ENCODE measurements around the gene ALPG.
A peak's percentile ranks its signal among the peaks of the same experiment; 100 is the strongest.
"Not testable (repeated sequence)": the region's sequence is repeated elsewhere in the genome, so short reads cannot be mapped to it uniquely, and the experiment has no call there.

ALPG gene

GRCh38 chr2:232372231-232373208 is 34.1 kb upstream of the ALPG start:
- DNase-seq (no peak), ATAC-seq (no peak)
- Mint-ChIP-seq H3K4me1 (no peaks in the 10 kb centered on the region), H3K9me3 (no peaks in the 10 kb centered on the region), H3K27ac (no peak overlapping the region), H3K27me3 (no peaks in the 10 kb centered on the region), H3K4me3 (no peak overlapping the region)

GRCh38 chr2:232374356-232374755 is 32.3 kb upstream of the ALPG start:
- Mint-ChIP-seq H3K27me3 (peaks cover under 1% of the 10 kb centered on the region), H3K27ac (peak overlapping the region in 1 of 2 donors; percentile 8), H3K4me3 (no peak overlapping the region), H3K4me1 (no peaks in the 10 kb centered on the region), H3K9me3 (no peaks in the 10 kb centered on the region)
- ATAC-seq = no peak
- no peak for DNase-seq

GRCh38 chr2:232375164-232375563 is 31.5 kb upstream of the ALPG start:
- Mint-ChIP-seq H3K4me1 (no peaks in the 10 kb centered on the region), H3K9me3 (no peaks in the 10 kb centered on the region), H3K4me3 (no peak overlapping the region), H3K27me3 (peaks cover 8% of the 10 kb centered on the region), H3K27ac (no peak overlapping the region)
- DNase-seq (no peak), ATAC-seq (no peak)

- no peak for ATAC-seq
- DNase-seq = no peak
- Mint-ChIP-seq H3K9me3 (no peaks in the 10 kb centered on the region), H3K4me3 (no peak overlapping the region), H3K27me3 (peaks cover 8% of the 10 kb centered on the region), H3K27ac (no peak overlapping the region), H3K4me1 (peaks cover 2% of the 10 kb centered on the region)
Observed at GRCh38 chr2:232376260-232376659, 30.4 kb upstream of the ALPG start.

- ATAC-seq (no peak), DNase-seq (no peak)
- no peaks in the 10 kb centered on the region for H3K9me3 Mint-ChIP-seq
- H3K27me3 Mint-ChIP-seq = peaks cover 12% of the 10 kb centered on the region
- no peak overlapping the region for H3K4me3 Mint-ChIP-seq
- H3K27ac Mint-ChIP-seq = no peak overlapping the region
- peaks cover 6% of the 10 kb centered on the region for H3K4me1 Mint-ChIP-seq
Observed at GRCh38 chr2:232376713-232377112, 29.9 kb upstream of the ALPG start.

- DNase-seq = no peak
- peaks cover 18% of the 10 kb centered on the region for H3K27me3 Mint-ChIP-seq
- no peak for ATAC-seq
Observed at GRCh38 chr2:232377319-232377718, 29.3 kb upstream of the ALPG start.

GRCh38 chr2:232377841-232378734 is 28.6 kb upstream of the ALPG start:
- Mint-ChIP-seq H3K27me3 (peaks cover 26% of the 10 kb centered on the region), H3K4me3 (no peak overlapping the region), H3K27ac (peak overlapping the region in 1 of 2 donors; percentile 34), H3K4me1 (peaks cover 10% of the 10 kb centered on the region), H3K9me3 (no peaks in the 10 kb centered on the region)
- DNase-seq (no peak), ATAC-seq (no peak)

More at GRCh38 chr2:232377319-232377718, 29.3 kb upstream of the ALPG start:
- H3K9me3 Mint-ChIP-seq = no peaks in the 10 kb centered on the region
- no peak overlapping the region for H3K27ac Mint-ChIP-seq
- H3K4me3 Mint-ChIP-seq = no peak overlapping the region
- H3K4me1 Mint-ChIP-seq = peaks cover 10% of the 10 kb centered on the region

GRCh38 chr2:232378735-232379151 is 27.9 kb upstream of the ALPG start, which contains the start of gene ALPP:
Gene ALPP (plus strand): TSS chr2:232378751. CDS start chr2:232378803, 52 bp downstream.
- ATAC-seq, H3K9me3 Mint-ChIP-seq, DNase-seq, H3K4me1 Mint-ChIP-seq, H3K4me3 Mint-ChIP-seq: not testable (repeated sequence)
- peaks cover 32% of the 10 kb centered on the region for H3K27me3 Mint-ChIP-seq
- peak within 1 kb of the TSS in 1 of 2 donors; percentile 48 for H3K27ac Mint-ChIP-seq

- not testable (repeated sequence) for H3K4me1 Mint-ChIP-seq, H3K9me3 Mint-ChIP-seq, ATAC-seq, DNase-seq, H3K27ac Mint-ChIP-seq, H3K4me3 Mint-ChIP-seq
- peaks cover 43% of the 10 kb centered on the region for H3K27me3 Mint-ChIP-seq
Observed at GRCh38 chr2:232379610-232380590, 26.7 kb upstream of the ALPG start.

- Mint-ChIP-seq H3K27ac (peak overlapping the region in 1 of 2 donors; percentile 65), H3K27me3 (peaks cover 58% of the 10 kb centered on the region), H3K4me3 (peak overlapping the region; percentile 62 to 66), H3K4me1 (peaks cover 13% of the 10 kb centered on the region)
- H3K9me3 Mint-ChIP-seq = not testable (repeated sequence)
- ATAC-seq (peak; percentile 81), DNase-seq (peak; percentile 43 to 53)
Observed at GRCh38 chr2:232381204-232382031, 25.2 kb upstream of the ALPG start.

- H3K4me3 Mint-ChIP-seq = peak overlapping the region in 1 of 2 donors; percentile 60
- DNase-seq (no peak), ATAC-seq (no peak)
- peaks cover 68% of the 10 kb centered on the region for H3K27me3 Mint-ChIP-seq
- no peaks in the 10 kb centered on the region for H3K9me3 Mint-ChIP-seq
- H3K4me1 Mint-ChIP-seq = peaks cover 16% of the 10 kb centered on the region
- H3K27ac Mint-ChIP-seq = no peak overlapping the region
Observed at GRCh38 chr2:232382331-232383225, 24.1 kb upstream of the ALPG start.

- no peak for ATAC-seq
- Mint-ChIP-seq H3K27me3 (peaks cover 75% of the 10 kb centered on the region), H3K4me1 (peaks cover 16% of the 10 kb centered on the region), H3K4me3 (no peak overlapping the region), H3K9me3 (no peaks in the 10 kb centered on the region), H3K27ac (no peak overlapping the region)
- DNase-seq = no peak
Observed at GRCh38 chr2:232384466-232384865, 22.2 kb upstream of the ALPG start.

- H3K4me3 Mint-ChIP-seq, H3K9me3 Mint-ChIP-seq, ATAC-seq, DNase-seq: not testable (repeated sequence)
- Mint-ChIP-seq H3K27me3 (peaks cover 75% of the 10 kb centered on the region), H3K27ac (peak overlapping the region in 1 of 2 donors; percentile 15), H3K4me1 (peaks cover 16% of the 10 kb centered on the region)
Observed at GRCh38 chr2:232385058-232385457, 21.6 kb upstream of the ALPG start.

All from stimulated activated naive CD8-positive, alpha-beta T cell treated with anti-CD3 and anti-CD28 coated beads, Interleukin-15, amount 100 ng/mL, for 72 hours (primary cell).